H1 (cell line): ENCODE results near the gene RASL11B. TPM values are rescaled to one million over a fixed set of nuclear protein-coding genes. Genes with fewer than 3 reads are reported as not detected.

Experiments used
- CTCF ChIA-PET: fragments of 300-600 bp; sonication (Branson Sonifier 250); formaldehyde crosslinking; loops from one replicate; lab custom pipeline; 2021; ENCODE audit not compliant: partially characterized antibody; lab: Charles Lee
- POLR2A ChIA-PET: fragments of 300-600 bp; sonication (Branson Sonifier 250); formaldehyde crosslinking; loops from one replicate; lab custom pipeline; 2021; ENCODE audit warnings: inconsistent platforms; ENCODE audit not compliant: partially characterized antibody; lab: Charles Lee
- DNase-seq, 2 experiments: peaks; one replicate each; pipeline versions ENCODE4 v3.0.0 to v3.0.0-alpha.2; 2010 to 2022; ENCODE audit warnings: low spot score in 2 of 2, low read depth in 1 of 2, mixed read lengths in 1 of 2
- FAIRE-seq: peaks from 2 replicates; lab custom pipeline; 2011; peaks lifted over from hg19 to GRCh38; lab: Jason Lieb, UNC
- H2AFZ ChIP-seq: 2 replicates; pipeline ENCODE4 v1.8.1; 2012; ENCODE audit warnings: low read length, inconsistent platforms
- H2AK5ac ChIP-seq: 2 replicates; pipeline ENCODE4 v1.6.1; 2013; ENCODE audit warnings: low read depth, low read length
- H2BK120ac ChIP-seq: replicated peaks from 2 replicates; pipeline ENCODE3; 2013; ENCODE audit warnings: low read depth, low read length, inconsistent platforms
- H2BK12ac ChIP-seq: 2 replicates; pipeline ENCODE4 v1.6.1; 2013; ENCODE audit warnings: low read depth, low read length
- H2BK15ac ChIP-seq: 2 replicates; pipeline ENCODE4 v1.6.1; 2013; ENCODE audit warnings: low read length
- H2BK20ac ChIP-seq: 2 replicates; pipeline ENCODE4 v1.6.1; 2013; ENCODE audit warnings: low read length
- H2BK5ac ChIP-seq: 2 replicates; pipeline ENCODE4 v1.6.1; 2013; ENCODE audit warnings: low read depth, low read length
- H3K14ac ChIP-seq: 2 replicates; pipeline ENCODE4 v1.6.1; 2013; ENCODE audit warnings: inconsistent platforms; ENCODE audit not compliant: insufficient read length
- H3K18ac ChIP-seq: 2 replicates; pipeline ENCODE4 v1.6.1; 2013; ENCODE audit warnings: low read length; ENCODE audit errors: extremely low read depth
- H3K23ac ChIP-seq: 2 replicates; pipeline ENCODE4 v1.6.1; 2013; ENCODE audit warnings: inconsistent platforms; ENCODE audit not compliant: insufficient read length
- H3K23me2 ChIP-seq: 2 replicates; pipeline ENCODE4 v1.6.1; 2013; ENCODE audit warnings: low read depth, low read length
- H3K27ac ChIP-seq: 2 replicates; pipeline ENCODE4 v1.6.1; 2011; ENCODE audit warnings: low read depth, low read length, inconsistent platforms
- H3K27me3 ChIP-seq, 4 experiments: replicated peaks in 1 of 4; 1 replicate in 1 of 4; 2 replicates in 3 of 4; pipeline versions ENCODE4 v1.6.1 to v1.8.1; 2011 to 2013; ENCODE audit warnings: low read length in 3 of 4, mild to moderate bottlenecking in 3 of 4, inconsistent platforms in 2 of 4, mixed read lengths in 2 of 4, moderate library complexity in 1 of 4; ENCODE audit not compliant: control insufficient read depth in 3 of 4, insufficient read depth in 3 of 4; ENCODE audit errors: extremely low read depth in 1 of 4
- H3K36me3 ChIP-seq, 4 experiments: 2 replicates each; pipeline versions ENCODE4 v1.6.1 to v1.8.1; 2011 to 2013; ENCODE audit warnings: mild to moderate bottlenecking in 4 of 4, low read length in 3 of 4, moderate library complexity in 2 of 4, control low read depth in 1 of 4, inconsistent platforms in 1 of 4; ENCODE audit not compliant: insufficient read depth in 4 of 4, control insufficient read depth in 2 of 4
- H3K4ac ChIP-seq: replicated peaks from 2 replicates; pipeline ENCODE3; 2013; ENCODE audit warnings: low read length, low read depth, mixed read lengths, inconsistent platforms; ENCODE audit not compliant: insufficient read length
- H3K4me1 ChIP-seq, 4 experiments: replicated peaks in 1 of 4; 1 replicate in 1 of 4; 2 replicates in 3 of 4; pipeline versions ENCODE4 v1.6.1 to v1.8.1; 2011 to 2013; ENCODE audit warnings: low read length in 3 of 4, inconsistent platforms in 2 of 4, mixed read lengths in 1 of 4; ENCODE audit not compliant: insufficient read depth in 4 of 4, control insufficient read depth in 3 of 4
- H3K4me2 ChIP-seq, 2 experiments: 2 replicates each; pipeline versions ENCODE4 v1.6.1 to v1.8.1; 2011 to 2013; ENCODE audit warnings: low read depth in 2 of 2, low read length in 2 of 2, control low read depth in 1 of 2, inconsistent platforms in 1 of 2, mild to moderate bottlenecking in 1 of 2; ENCODE audit not compliant: insufficient read depth in 1 of 2
- H3K4me3 ChIP-seq, 4 experiments: fragments of 200-600, 300-600 bp in 1 of 4; sonication (generic), shearing (Covaris generic), sonication (Bioruptor Twin) in 1 of 4; 2 replicates each; pipeline versions ENCODE4 v1.5.1 to v1.8.1; 2011 to 2016; ENCODE audit warnings: low read length in 4 of 4, low read depth in 3 of 4, control low read depth in 2 of 4, inconsistent platforms in 2 of 4, mild to moderate bottlenecking in 2 of 4, mixed read lengths in 1 of 4, moderate library complexity in 1 of 4; ENCODE audit not compliant: insufficient read depth in 2 of 4; ENCODE audit errors: extremely low read depth in 1 of 4
- H3K56ac ChIP-seq: replicated peaks from 2 replicates; pipeline ENCODE3; 2013; ENCODE audit warnings: low read depth, mild to moderate bottlenecking, mixed read lengths, low read length, inconsistent platforms; ENCODE audit not compliant: insufficient read length
- H3K79me1 ChIP-seq: 2 replicates; pipeline ENCODE4 v1.6.1; 2013; ENCODE audit warnings: low read depth, low read length, control low read depth
- H3K79me2 ChIP-seq, 2 experiments: 2 replicates each; pipeline versions ENCODE4 v1.6.1 to v1.8.1; 2012 to 2013; ENCODE audit warnings: low read length in 2 of 2, mild to moderate bottlenecking in 2 of 2, inconsistent platforms in 1 of 2; ENCODE audit not compliant: insufficient read depth in 2 of 2, control insufficient read depth in 1 of 2
- H3K9ac ChIP-seq, 4 experiments: replicated peaks in 1 of 4; 1 replicate in 1 of 4; 2 replicates in 3 of 4; pipeline versions ENCODE4 v1.6.1 to v1.8.1; 2011 to 2013; ENCODE audit warnings: low read depth in 3 of 4, low read length in 3 of 4, control low read depth in 2 of 4, mild to moderate bottlenecking in 2 of 4, moderate library complexity in 2 of 4, inconsistent platforms in 1 of 4; ENCODE audit errors: extremely low read depth in 1 of 4
- H3K9me3 ChIP-seq, 2 experiments: 2 replicates each; pipeline versions ENCODE4 v1.6.1 to v1.8.1; 2012 to 2013; ENCODE audit warnings: mild to moderate bottlenecking in 2 of 2, moderate library complexity in 2 of 2, control low read depth in 1 of 2, inconsistent platforms in 1 of 2, low read depth in 1 of 2, low read length in 1 of 2, mixed read lengths in 1 of 2; ENCODE audit not compliant: insufficient read depth in 2 of 2
- H4K20me1 ChIP-seq, 2 experiments: replicated peaks in 1 of 2; 2 replicates each; pipeline versions ENCODE3 to v1.8.1; 2011 to 2013; ENCODE audit warnings: inconsistent platforms in 2 of 2, low read length in 2 of 2, mild to moderate bottlenecking in 1 of 2; ENCODE audit not compliant: insufficient read depth in 2 of 2, control insufficient read depth in 1 of 2
- H4K5ac ChIP-seq: 2 replicates; pipeline ENCODE4 v1.6.1; 2013; ENCODE audit warnings: low read length, low read depth, mixed read lengths, inconsistent platforms; ENCODE audit not compliant: insufficient read length
- H4K8ac ChIP-seq: 2 replicates; pipeline ENCODE4 v1.8.0; 2013; ENCODE audit warnings: mild to moderate bottlenecking, moderate library complexity, low read length, inconsistent platforms; ENCODE audit not compliant: insufficient read depth; ENCODE audit errors: extremely low read depth
- H4K91ac ChIP-seq: replicated peaks from 2 replicates; pipeline ENCODE3; 2013; ENCODE audit warnings: low read length, mixed read lengths, inconsistent platforms; ENCODE audit not compliant: insufficient read length
- GABPA ChIP-seq: IDR thresholded peaks from 2 replicates; pipeline ENCODE4 v1.6.1; 2011; ENCODE audit warnings: mild to moderate bottlenecking, low read length, moderate library complexity, borderline replicate concordance; ENCODE audit not compliant: insufficient read depth
- KDM4A ChIP-seq: IDR thresholded peaks from one replicate; pipeline ENCODE4 v1.7.1; 2012; ENCODE audit warnings: low read depth, mild to moderate bottlenecking, moderate library complexity, low read length, inconsistent platforms; ENCODE audit not compliant: severe bottlenecking
- KDM5A ChIP-seq: fragments of 200-600 bp; IDR thresholded peaks from 2 replicates; pipeline ENCODE4 v1.7.1; 2012; ENCODE audit warnings: mild to moderate bottlenecking, low read length, inconsistent platforms, mixed read lengths
- NANOG ChIP-seq: IDR thresholded peaks from 2 replicates; pipeline ENCODE4 v1.6.1; 2011; ENCODE audit warnings: low read length, low read depth, mild to moderate bottlenecking, inconsistent platforms; ENCODE audit not compliant: insufficient read depth, poor library complexity, severe bottlenecking
- POLR2A ChIP-seq, 2 experiments: IDR thresholded peaks; 1 replicate in 1 of 2; 2 replicates in 1 of 2; pipeline ENCODE4 v1.6.1; 2011; ENCODE audit warnings: low read depth in 2 of 2, low read length in 2 of 2, mild to moderate bottlenecking in 2 of 2; ENCODE audit errors: control extremely low read depth in 1 of 2
- RAD21 ChIP-seq, 2 experiments: IDR thresholded peaks in 1 of 2; conservative IDR thresholded peaks in 1 of 2; 2 replicates each; pipeline ENCODE4 v1.6.1; 2011; ENCODE audit warnings: low read depth in 2 of 2, low read length in 2 of 2, improper control_type of control experiment in 1 of 2, inconsistent platforms in 1 of 2, mild to moderate bottlenecking in 1 of 2, moderate library complexity in 1 of 2
- RBBP5 ChIP-seq: IDR thresholded peaks from 2 replicates; pipeline ENCODE4 v1.7.1; 2012; ENCODE audit warnings: low read depth, mild to moderate bottlenecking, inconsistent platforms, low read length, moderate library complexity, borderline replicate concordance
- RXRA ChIP-seq: IDR thresholded peaks from 2 replicates; pipeline ENCODE4 v1.6.1; 2011; ENCODE audit warnings: low read depth, mild to moderate bottlenecking, low read length, moderate library complexity; ENCODE audit not compliant: insufficient read depth
- SP1 ChIP-seq: IDR thresholded peaks from 2 replicates; pipeline ENCODE4 v1.6.1; 2011; ENCODE audit warnings: low read depth, low read length
- SRF ChIP-seq: IDR thresholded peaks from 2 replicates; pipeline ENCODE4 v1.6.1; 2011; ENCODE audit warnings: mild to moderate bottlenecking, low read depth, low read length, moderate library complexity
- YY1 ChIP-seq: IDR thresholded peaks from 2 replicates; pipeline ENCODE4 v1.6.1; 2011; ENCODE audit warnings: low read depth, mild to moderate bottlenecking, low read length
- WGBS, 2 experiments: shearing (Covaris generic) in 1 of 2; methylation state at CpG; one replicate each; pipeline versions ENCODE4 v1.1.6 to v1.1.7; 2013 to 2015; ENCODE audit warnings: low lambda C conversion rate in 2 of 2, mixed read lengths in 2 of 2, inconsistent platforms in 1 of 2, low coverage in 1 of 2, missing lambda C conversion rate in 1 of 2; ENCODE audit not compliant: insufficient replicate concordance in 2 of 2, insufficient coverage in 1 of 2, insufficient read length in 1 of 2; ENCODE audit errors: extremely low coverage in 1 of 2, missing lambda C conversion rate in 1 of 2; 5-methylcytosine and 5-hydroxymethylcytosine counted together
- polyA plus RNA-seq, 7 experiments: library from polyadenylated mRNA; depleted of rRNA in 3 of 7; stranded (reverse) in 5 of 7; unstranded in 2 of 7; fragments of >200 nt in 5 of 7; fragments of 200-250 nt in 2 of 7; gene quantifications; 1 replicate in 5 of 7; 2 replicates in 1 of 7; 4 replicates in 1 of 7; pipeline versions ENCODE4 v1.2.1 to v1.2.3, GENCODE V29; 2011 to 2013; ENCODE audit warnings: missing spikeins in 2 of 7, mixed read lengths in 2 of 7
- total RNA-seq: library from RNA; stranded (reverse); fragmentation: NEBNext Ultra II Directional; extraction: Animal tissue kit (Norgen Biotek cat#: 25700); gene quantifications from 2 replicates; pipeline ENCODE4 v1.2.1, GENCODE V29; 2021

Gene RASL11B
- total and polyA plus RNA-seq, 2 of the 8 experiments (the other 6 are each of a cell fraction or from before 2014, with no cell fraction given) = 49.8 to 75.5 TPM

DNA sequence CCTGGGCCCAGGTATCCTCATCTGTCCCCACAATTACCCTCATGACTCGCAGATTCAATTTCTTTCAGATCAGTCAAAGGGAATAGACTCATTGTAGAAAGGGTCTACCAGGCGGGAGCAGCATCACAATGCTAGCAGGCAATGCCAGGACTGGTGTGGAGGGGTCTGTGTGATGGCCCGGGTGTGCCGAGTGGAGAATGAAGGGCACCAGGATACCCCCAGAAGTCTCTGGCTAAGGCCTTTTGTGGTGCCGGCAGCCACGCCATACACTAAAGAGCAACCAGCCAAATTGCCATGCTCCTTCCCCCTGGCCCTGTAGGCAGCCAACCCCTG, 37.9 kb upstream of the RASL11B start:
- H3K4me1 ChIP-seq = no peaks in the 10 kb centered on the region
- peak overlapping the region; percentile 3 for H4K91ac ChIP-seq
- H3K23ac ChIP-seq = no peak overlapping the region
- H3K9ac ChIP-seq = no peak overlapping the region
- H4K5ac ChIP-seq = no peak overlapping the region
- no peaks in the 10 kb centered on the region for H3K79me2 ChIP-seq
- no peak overlapping the region for H3K56ac ChIP-seq
- H4K8ac ChIP-seq = no peak overlapping the region
- H3K36me3 ChIP-seq = no peaks in the 10 kb centered on the region
- CTCF ChIA-PET = interaction anchor here (0.7 to 1.2 kb wide), 4 partner anchors 11 to 38 kb away, joined by 3 read pairs; no protein-coding TSS in a partner anchor
- H3K23me2 ChIP-seq = no peaks in the 10 kb centered on the region
- H3K14ac ChIP-seq = no peak overlapping the region
- TF ChIP-seq SP1 (no peak), KDM4A (no peak), KDM5A (no peak), POLR2A (IDR thresholded peaks at IDR 0.05; ENCODE audit: control extremely low read depth in 1 of 2, low read depth in 2 of 2, low read length in 2 of 2) (no peak), GABPA (no peak), NANOG (no peak), RXRA (no peak), SRF (no peak), RBBP5 (no peak), YY1 (no peak), RAD21 (IDR thresholded peaks at IDR 0.05 in 1 of 2, conservative IDR thresholded peaks at IDR 0.05 in 1 of 2; ENCODE audit: low read depth in 2 of 2, low read length in 2 of 2) (no peak)
- TF ChIP-seq, all 59 proteins: peak for 0
- Histone ChIP-seq H3K27ac (no peak overlapping the region), H2AK5ac (peak overlapping the region; percentile 10; the same call in 1 of the 2 replicates), H2BK120ac (no peak overlapping the region), H4K20me1 (no peaks in the 10 kb centered on the region), H2AFZ (no peak overlapping the region), H3K4me2 (no peak overlapping the region), H3K4ac (no peak overlapping the region), H3K9me3 (no peaks in the 10 kb centered on the region; a peak in 1 of 4 replicates), H3K79me1 (no peaks in the 10 kb centered on the region), H2BK15ac (no peak overlapping the region), H2BK20ac (peak overlapping the region; percentile 43; the same call in 1 of the 2 replicates), H3K27me3 (no peaks in the 10 kb centered on the region), H2BK5ac (0 out of 2 replicates have a peak overlapping the region, but pooled peaks have one; percentile 48), H2BK12ac (peak overlapping the region; percentile 93; the same call in 1 of the 2 replicates), H3K18ac (no peak overlapping the region), H3K4me3 (no peak overlapping the region)
- 86% methylated on average over 6 of the region's 6 CpGs; no CpG with 5 or more reads in 1 of the 2 experiments for WGBS, 2 experiments
- FAIRE-seq (no peak), DNase-seq (no peak)
- POLR2A ChIA-PET = interaction anchor here (0.8 to 4.2 kb wide), 4 partner anchors 10 to 187 kb away, joined by 3 to 26 read pairs (median 6); no protein-coding TSS in a partner anchor
